ENCODE measurements around the gene INPPL1.

INPPL1 gene

DNA sequence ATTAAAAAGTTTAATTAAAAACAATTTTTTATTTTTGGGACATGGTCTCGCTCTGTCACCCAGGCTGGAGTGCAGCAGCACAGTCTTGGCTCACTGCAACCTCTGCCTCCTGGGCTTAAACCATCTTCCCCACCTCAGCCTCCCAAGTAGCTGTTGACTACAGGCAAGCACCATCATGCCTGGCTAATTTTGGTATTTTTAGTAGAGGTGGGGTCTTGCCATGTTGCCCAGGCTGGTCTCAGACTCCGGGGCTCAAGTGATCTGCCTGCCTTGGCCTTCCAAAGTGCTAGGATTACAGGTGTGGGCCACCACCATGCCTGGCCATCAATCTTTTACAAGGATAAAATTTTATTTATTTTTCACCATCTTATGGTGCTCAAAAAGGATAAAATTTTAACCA, 62.7 kb downstream of the INPPL1 start:
- Histone ChIP-seq H3K79me1 (ENCODE audit: low read depth, low read length) (no peaks in the 10 kb centered on the region), H2AK5ac (ENCODE audit: low read depth, low read length) (no peak overlapping the region), H3K4me1 (ENCODE audit: control insufficient read depth in 2 of 2, insufficient read depth in 1 of 2, low read depth in 1 of 2, low read length in 2 of 2) (no peaks in the 10 kb centered on the region), H4K8ac (ENCODE audit: low read depth, low read length) (no peak overlapping the region), H3K4ac (ENCODE audit: low read length) (no peak overlapping the region), H3K4me2 (ENCODE audit: insufficient read depth, low read length, poor library complexity, severe bottlenecking) (no peak overlapping the region), H3K27me3 (ENCODE audit: control insufficient read depth in 3 of 3, insufficient read depth in 3 of 3, low read depth in 1 of 3, low read length in 3 of 3) (no peaks in the 10 kb centered on the region), H2BK5ac (ENCODE audit: low read length) (no peak overlapping the region), H2AFZ (ENCODE audit: low read length) (no peak overlapping the region), H3K9ac (ENCODE audit: low read depth, low read length, poor library complexity) (no peak overlapping the region), H2BK12ac (ENCODE audit: low read length) (no peak overlapping the region), H3K9me3 (replicated peaks in 1 of 2; ENCODE audit: control insufficient read depth in 2 of 2, insufficient read depth in 1 of 2, low read depth in 1 of 2, low read length in 2 of 2) (no peaks in the 10 kb centered on the region), H3K23ac (ENCODE audit: low read depth, low read length, poor library complexity) (no peak overlapping the region), H3K14ac (ENCODE audit: low read length) (no peak overlapping the region), H3K18ac (ENCODE audit: low read length) (no peak overlapping the region), H4K91ac (ENCODE audit: low read depth, low read length, poor library complexity) (no peak overlapping the region), H2BK15ac (ENCODE audit: low read length) (no peak overlapping the region), H2BK120ac (ENCODE audit: low read depth, low read length) (no peak overlapping the region), H3K4me3 (ENCODE audit: low read length in 2 of 2) (peak overlapping the region in 1 of 2 donors; percentile 50), H3K36me3 (replicated peaks in 1 of 2; ENCODE audit: control insufficient read depth in 2 of 2, insufficient read depth in 2 of 2, low read length in 2 of 2) (no peaks in the 10 kb centered on the region), H3K27ac (replicated peaks; ENCODE audit: low read length) (no peak overlapping the region)
- DNase-seq (ENCODE audit: low spot score): no peak
- no CpG with 5 or more reads among the region's 2 CpGs for WGBS, 2 donors (ENCODE audit: extremely low coverage in 2 of 2, insufficient read length in 2 of 2, insufficient replicate concordance in 1 of 2)

Measured in neuronal stem cell (in vitro differentiated cells).